WTC11 (cell line): ENCODE results near the gene ZC3H13. TPM values are rescaled to one million over a fixed set of nuclear protein-coding genes. Genes with fewer than 3 reads are reported as not detected.

ENCODE experiments used
- ATAC-seq: fragments of 200-7000 bp; cut with Tn5 transposase; 2 replicates; pipeline ENCODE4 v1.10.0; 2021; ENCODE audit warnings: mild to moderate bottlenecking, moderate library complexity
- CTCF ChIA-PET: fragments of 300-600 bp; sonication (Branson Sonifier 250); formaldehyde crosslinking; loops from one replicate; lab custom pipeline; 2021; ENCODE audit warnings: antibody characterized with exemption; lab: Charles Lee
- POLR2A ChIA-PET: fragments of 350-600 bp; sonication (Branson Sonifier 250); formaldehyde crosslinking; loops from one replicate; lab custom pipeline; 2021; ENCODE audit warnings: antibody characterized with exemption; lab: Charles Lee
- DNase-seq: peaks from one replicate; pipeline ENCODE4 v3.0.0; 2021; ENCODE audit warnings: low spot score
- H3K27ac Mint-ChIP-seq: 2 replicates; pipeline ENCODE4 v1.8.0; 2021; ENCODE audit warnings: mixed read lengths
- H3K27me3 Mint-ChIP-seq: 2 replicates; pipeline ENCODE4 v1.8.0; 2021; ENCODE audit warnings: low read depth, mild to moderate bottlenecking, moderate library complexity, mixed read lengths
- H3K36me3 Mint-ChIP-seq: 2 replicates; pipeline ENCODE4 v1.8.0; 2021; ENCODE audit warnings: mixed read lengths
- H3K4me1 Mint-ChIP-seq: 2 replicates; pipeline ENCODE4 v1.8.0; 2022; ENCODE audit warnings: mixed read lengths
- H3K4me3 Mint-ChIP-seq: 2 replicates; pipeline ENCODE4 v1.8.0; 2021; ENCODE audit warnings: mild to moderate bottlenecking, moderate library complexity, mixed read lengths
- H3K9me3 Mint-ChIP-seq: 2 replicates; pipeline ENCODE4 v1.8.0; 2021; ENCODE audit warnings: mixed read lengths
- AR ChIP-seq: fragments of 250-450 bp; sonication (Bioruptor Pico); IDR thresholded peaks from 2 replicates; pipeline ENCODE4 v1.9.0; 2021; ENCODE audit warnings: mild to moderate bottlenecking
- JAZF1 ChIP-seq: fragments of 250-450 bp; sonication (Bioruptor Pico); IDR thresholded peaks from 2 replicates; pipeline ENCODE4 v1.9.0; 2021; ENCODE audit warnings: moderate library complexity, mild to moderate bottlenecking, inconsistent platforms
- NFYB ChIP-seq: sonication (generic); formaldehyde crosslinking; conservative IDR thresholded peaks from 2 replicates; pipeline ENCODE4 v1.8.0; 2022; ENCODE audit warnings: low read depth, missing genetic modification reagents
- NR1H2 ChIP-seq: sonication (generic); formaldehyde crosslinking; IDR thresholded peaks from 2 replicates; pipeline ENCODE4 v1.9.0; 2021; ENCODE audit warnings: mild to moderate bottlenecking, moderate library complexity, missing genetic modification reagents
- RELA ChIP-seq: sonication (generic); formaldehyde crosslinking; IDR thresholded peaks from 2 replicates; pipeline ENCODE4 v1.8.1; 2022; ENCODE audit warnings: missing genetic modification reagents, mild to moderate bottlenecking, borderline replicate concordance
- SMAD4 ChIP-seq: sonication (generic); formaldehyde crosslinking; IDR thresholded peaks from 2 replicates; pipeline ENCODE4 v1.8.0; 2022; ENCODE audit warnings: mild to moderate bottlenecking, missing genetic modification reagents
- TEAD4 ChIP-seq: sonication (generic); formaldehyde crosslinking; IDR thresholded peaks from 2 replicates; pipeline ENCODE4 v1.8.0; 2022; ENCODE audit warnings: mild to moderate bottlenecking, missing genetic modification reagents
- ZNF263 ChIP-seq: sonication (generic); formaldehyde crosslinking; IDR thresholded peaks from 2 replicates; pipeline ENCODE4 v1.8.1; 2022; ENCODE audit warnings: low read depth, mild to moderate bottlenecking, moderate library complexity, missing genetic modification reagents
- ZNF317 ChIP-seq: sonication (generic); formaldehyde crosslinking; IDR thresholded peaks from 2 replicates; pipeline ENCODE4 v1.8.1; 2023; ENCODE audit warnings: low read depth, mild to moderate bottlenecking, moderate library complexity, missing genetic modification reagents, borderline replicate concordance
- ZNF671 ChIP-seq: fragments of 250-450 bp; sonication (Bioruptor Pico); IDR thresholded peaks from 2 replicates; pipeline ENCODE4 v1.8.0; 2021; ENCODE audit warnings: mild to moderate bottlenecking
- total RNA-seq: library from RNA; stranded (reverse); gene quantifications from 3 replicates; pipeline ENCODE4 v1.2.3, GENCODE V29; 2021
- TF ChIP-seq, protein P1 (sequence below): sonication (generic); formaldehyde crosslinking; IDR thresholded peaks from 2 replicates; pipeline ENCODE4 v1.8.0; 2022; ENCODE audit warnings: missing genetic modification reagents
- TF ChIP-seq, protein P2 (sequence below): sonication (generic); formaldehyde crosslinking; IDR thresholded peaks from 2 replicates; pipeline ENCODE4 v1.8.0; 2022; ENCODE audit warnings: mild to moderate bottlenecking, missing genetic modification reagents
- TF ChIP-seq, protein P3 (sequence below): fragments of 250-450 bp; sonication (Bioruptor Pico); IDR thresholded peaks from 2 replicates; pipeline ENCODE4 v1.8.0; 2021; ENCODE audit warnings: mild to moderate bottlenecking
- TF ChIP-seq, protein P4 (sequence below): sonication (generic); formaldehyde crosslinking; IDR thresholded peaks from 2 replicates; pipeline ENCODE4 v1.8.1; 2022; ENCODE audit warnings: low read depth, missing genetic modification reagents, borderline replicate concordance

ZC3H13 gene
- total RNA-seq, 1 experiment from 2014 or later = 49.7 TPM

GRCh38 chr13:46086985-46087384, 34.4 kb upstream of the ZC3H13 start (continued):
- TF ChIP-seq AR (CRISPR knock-in tag) (no peak), SMAD4 (no peak), JAZF1 (CRISPR knock-in tag) (no peak), RELA (CRISPR knock-in tag) (no peak), NFYB (CRISPR knock-in tag) (no peak)
- TF ChIP-seq, protein P1, sequence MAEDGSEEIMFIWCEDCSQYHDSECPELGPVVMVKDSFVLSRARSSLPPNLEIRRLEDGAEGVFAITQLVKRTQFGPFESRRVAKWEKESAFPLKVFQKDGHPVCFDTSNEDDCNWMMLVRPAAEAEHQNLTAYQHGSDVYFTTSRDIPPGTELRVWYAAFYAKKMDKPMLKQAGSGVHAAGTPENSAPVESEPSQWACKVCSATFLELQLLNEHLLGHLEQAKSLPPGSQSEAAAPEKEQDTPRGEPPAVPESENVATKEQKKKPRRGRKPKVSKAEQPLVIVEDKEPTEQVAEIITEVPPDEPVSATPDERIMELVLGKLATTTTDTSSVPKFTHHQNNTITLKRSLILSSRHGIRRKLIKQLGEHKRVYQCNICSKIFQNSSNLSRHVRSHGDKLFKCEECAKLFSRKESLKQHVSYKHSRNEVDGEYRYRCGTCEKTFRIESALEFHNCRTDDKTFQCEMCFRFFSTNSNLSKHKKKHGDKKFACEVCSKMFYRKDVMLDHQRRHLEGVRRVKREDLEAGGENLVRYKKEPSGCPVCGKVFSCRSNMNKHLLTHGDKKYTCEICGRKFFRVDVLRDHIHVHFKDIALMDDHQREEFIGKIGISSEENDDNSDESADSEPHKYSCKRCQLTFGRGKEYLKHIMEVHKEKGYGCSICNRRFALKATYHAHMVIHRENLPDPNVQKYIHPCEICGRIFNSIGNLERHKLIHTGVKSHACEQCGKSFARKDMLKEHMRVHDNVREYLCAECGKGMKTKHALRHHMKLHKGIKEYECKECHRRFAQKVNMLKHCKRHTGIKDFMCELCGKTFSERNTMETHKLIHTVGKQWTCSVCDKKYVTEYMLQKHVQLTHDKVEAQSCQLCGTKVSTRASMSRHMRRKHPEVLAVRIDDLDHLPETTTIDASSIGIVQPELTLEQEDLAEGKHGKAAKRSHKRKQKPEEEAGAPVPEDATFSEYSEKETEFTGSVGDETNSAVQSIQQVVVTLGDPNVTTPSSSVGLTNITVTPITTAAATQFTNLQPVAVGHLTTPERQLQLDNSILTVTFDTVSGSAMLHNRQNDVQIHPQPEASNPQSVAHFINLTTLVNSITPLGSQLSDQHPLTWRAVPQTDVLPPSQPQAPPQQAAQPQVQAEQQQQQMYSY (CRISPR knock-in tag) = no peak
- TF ChIP-seq, all 79 proteins: peak for 0

DNA sequence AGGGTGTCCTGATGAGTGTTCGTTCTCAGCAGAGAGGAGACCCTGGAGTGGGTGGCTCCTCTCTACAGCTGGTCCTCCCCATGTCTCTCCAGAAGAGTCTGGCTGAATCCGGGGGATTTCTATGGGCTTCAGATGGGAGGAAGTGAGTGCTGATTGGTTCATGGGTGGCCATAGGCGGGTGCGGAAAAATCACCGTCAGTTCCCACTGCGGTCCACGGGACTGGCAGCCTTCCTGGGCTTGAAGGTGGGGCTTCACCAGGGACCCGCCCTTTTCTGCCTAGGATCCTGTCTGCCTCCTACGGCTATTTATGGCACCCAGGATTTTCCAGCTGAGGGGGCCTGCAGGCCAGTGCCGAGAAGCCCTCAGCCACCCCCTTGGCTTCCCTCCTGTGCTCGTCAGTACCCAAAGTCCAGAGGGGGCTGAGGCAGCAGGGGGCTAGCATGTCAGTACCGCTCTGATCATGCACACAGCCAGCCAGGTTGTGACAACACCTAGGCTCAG, 33.9 kb upstream of the ZC3H13 start:
- TF ChIP-seq, protein P2, sequence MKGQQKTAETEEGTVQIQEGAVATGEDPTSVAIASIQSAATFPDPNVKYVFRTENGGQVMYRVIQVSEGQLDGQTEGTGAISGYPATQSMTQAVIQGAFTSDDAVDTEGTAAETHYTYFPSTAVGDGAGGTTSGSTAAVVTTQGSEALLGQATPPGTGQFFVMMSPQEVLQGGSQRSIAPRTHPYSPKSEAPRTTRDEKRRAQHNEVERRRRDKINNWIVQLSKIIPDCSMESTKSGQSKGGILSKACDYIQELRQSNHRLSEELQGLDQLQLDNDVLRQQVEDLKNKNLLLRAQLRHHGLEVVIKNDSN (CRISPR knock-in tag) = no peak
- TF ChIP-seq TEAD4 (CRISPR knock-in tag) = no peak
- TF ChIP-seq, all 79 proteins: peak for 0
- CTCF ChIA-PET = interaction anchor here (1.5 kb wide), 1 partner anchor 40 kb away, joined by 4 read pairs; no protein-coding TSS in a partner anchor
- Mint-ChIP-seq H3K4me1 (no peaks in the 10 kb centered on the region), H3K36me3 (no peaks in the 10 kb centered on the region), H3K9me3 (peaks cover 12% of the 10 kb centered on the region), H3K4me3 (no peak overlapping the region), H3K27ac (no peak overlapping the region), H3K27me3 (no peaks in the 10 kb centered on the region; the same call in 1 of the 2 replicates)
- ATAC-seq (no peak), DNase-seq (no peak)
- POLR2A ChIA-PET = no interaction called here

GRCh38 chr13:46085737-46086136, 33.2 kb upstream of the ZC3H13 start:
- no peak overlapping the region for H3K27ac Mint-ChIP-seq
- no peak for ATAC-seq
- TF ChIP-seq, protein P2 (CRISPR knock-in tag) = no peak
- no peak for TF ChIP-seq ZNF317 (CRISPR knock-in tag)
- TF ChIP-seq, protein P3, sequence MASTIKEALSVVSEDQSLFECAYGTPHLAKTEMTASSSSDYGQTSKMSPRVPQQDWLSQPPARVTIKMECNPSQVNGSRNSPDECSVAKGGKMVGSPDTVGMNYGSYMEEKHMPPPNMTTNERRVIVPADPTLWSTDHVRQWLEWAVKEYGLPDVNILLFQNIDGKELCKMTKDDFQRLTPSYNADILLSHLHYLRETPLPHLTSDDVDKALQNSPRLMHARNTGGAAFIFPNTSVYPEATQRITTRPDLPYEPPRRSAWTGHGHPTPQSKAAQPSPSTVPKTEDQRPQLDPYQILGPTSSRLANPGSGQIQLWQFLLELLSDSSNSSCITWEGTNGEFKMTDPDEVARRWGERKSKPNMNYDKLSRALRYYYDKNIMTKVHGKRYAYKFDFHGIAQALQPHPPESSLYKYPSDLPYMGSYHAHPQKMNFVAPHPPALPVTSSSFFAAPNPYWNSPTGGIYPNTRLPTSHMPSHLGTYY (CRISPR knock-in tag) = no peak
- TF ChIP-seq ZNF671 = no peak
- TF ChIP-seq, protein P4, sequence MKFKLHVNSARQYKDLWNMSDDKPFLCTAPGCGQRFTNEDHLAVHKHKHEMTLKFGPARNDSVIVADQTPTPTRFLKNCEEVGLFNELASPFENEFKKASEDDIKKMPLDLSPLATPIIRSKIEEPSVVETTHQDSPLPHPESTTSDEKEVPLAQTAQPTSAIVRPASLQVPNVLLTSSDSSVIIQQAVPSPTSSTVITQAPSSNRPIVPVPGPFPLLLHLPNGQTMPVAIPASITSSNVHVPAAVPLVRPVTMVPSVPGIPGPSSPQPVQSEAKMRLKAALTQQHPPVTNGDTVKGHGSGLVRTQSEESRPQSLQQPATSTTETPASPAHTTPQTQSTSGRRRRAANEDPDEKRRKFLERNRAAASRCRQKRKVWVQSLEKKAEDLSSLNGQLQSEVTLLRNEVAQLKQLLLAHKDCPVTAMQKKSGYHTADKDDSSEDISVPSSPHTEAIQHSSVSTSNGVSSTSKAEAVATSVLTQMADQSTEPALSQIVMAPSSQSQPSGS (CRISPR knock-in tag) = no peak
- no peak for TF ChIP-seq NR1H2 (CRISPR knock-in tag)
- TF ChIP-seq ZNF263 (CRISPR knock-in tag) = no peak
- TF ChIP-seq, all 79 proteins: peak for 0
- Mint-ChIP-seq H3K27me3 (no peaks in the 10 kb centered on the region; the same call in 1 of the 2 replicates), H3K9me3 (peaks cover 12% of the 10 kb centered on the region), H3K4me3 (no peak overlapping the region), H3K36me3 (no peaks in the 10 kb centered on the region), H3K4me1 (no peaks in the 10 kb centered on the region)
- no peak for DNase-seq
- ChIA-PET CTCF (interaction anchor here (1.5 kb wide), 1 partner anchor 41 kb away, joined by 4 read pairs; no protein-coding TSS in a partner anchor), POLR2A (no interaction called here)
